Mucosa of rectum (tissue), 2 donors: ENCODE results near the gene VPS25.

ENCODE experiments used
- H3K27ac ChIP-seq, 2 donors: one replicate each; pipeline ENCODE4 v1.7.0; 2013; ENCODE audit warnings: inconsistent platforms in 2 of 2, low read depth in 2 of 2, low read length in 2 of 2
- H3K27me3 ChIP-seq, 2 donors: one replicate each; pipeline ENCODE4 v1.7.0; 2013; ENCODE audit warnings: low read length in 2 of 2; ENCODE audit not compliant: control insufficient read depth in 2 of 2, insufficient read depth in 2 of 2
- H3K36me3 ChIP-seq, 2 donors: one replicate each; pipeline ENCODE4 v1.7.0; 2013; ENCODE audit warnings: low read length in 2 of 2; ENCODE audit not compliant: control insufficient read depth in 2 of 2, insufficient read depth in 2 of 2
- H3K4me1 ChIP-seq, 2 donors: one replicate each; pipeline ENCODE4 v1.7.0; 2013; ENCODE audit warnings: low read length in 2 of 2, mild to moderate bottlenecking in 1 of 2; ENCODE audit not compliant: control insufficient read depth in 2 of 2, insufficient read depth in 2 of 2
- H3K4me3 ChIP-seq, 2 donors: one replicate each; pipeline ENCODE4 v1.7.0; 2013; ENCODE audit warnings: low read length in 2 of 2
- H3K9ac ChIP-seq, 2 donors: one replicate each; pipeline ENCODE4 v1.7.0; 2013; ENCODE audit warnings: low read length in 2 of 2, low read depth in 1 of 2, mild to moderate bottlenecking in 1 of 2
- H3K9me3 ChIP-seq, 2 donors: one replicate each; pipeline ENCODE4 v1.7.0; 2013; ENCODE audit warnings: low read length in 2 of 2; ENCODE audit not compliant: control insufficient read depth in 2 of 2
- donor health status: healthy.
- donor health status: Normal muscosa, but diverticular disease.

The VPS25 gene

DNA sequence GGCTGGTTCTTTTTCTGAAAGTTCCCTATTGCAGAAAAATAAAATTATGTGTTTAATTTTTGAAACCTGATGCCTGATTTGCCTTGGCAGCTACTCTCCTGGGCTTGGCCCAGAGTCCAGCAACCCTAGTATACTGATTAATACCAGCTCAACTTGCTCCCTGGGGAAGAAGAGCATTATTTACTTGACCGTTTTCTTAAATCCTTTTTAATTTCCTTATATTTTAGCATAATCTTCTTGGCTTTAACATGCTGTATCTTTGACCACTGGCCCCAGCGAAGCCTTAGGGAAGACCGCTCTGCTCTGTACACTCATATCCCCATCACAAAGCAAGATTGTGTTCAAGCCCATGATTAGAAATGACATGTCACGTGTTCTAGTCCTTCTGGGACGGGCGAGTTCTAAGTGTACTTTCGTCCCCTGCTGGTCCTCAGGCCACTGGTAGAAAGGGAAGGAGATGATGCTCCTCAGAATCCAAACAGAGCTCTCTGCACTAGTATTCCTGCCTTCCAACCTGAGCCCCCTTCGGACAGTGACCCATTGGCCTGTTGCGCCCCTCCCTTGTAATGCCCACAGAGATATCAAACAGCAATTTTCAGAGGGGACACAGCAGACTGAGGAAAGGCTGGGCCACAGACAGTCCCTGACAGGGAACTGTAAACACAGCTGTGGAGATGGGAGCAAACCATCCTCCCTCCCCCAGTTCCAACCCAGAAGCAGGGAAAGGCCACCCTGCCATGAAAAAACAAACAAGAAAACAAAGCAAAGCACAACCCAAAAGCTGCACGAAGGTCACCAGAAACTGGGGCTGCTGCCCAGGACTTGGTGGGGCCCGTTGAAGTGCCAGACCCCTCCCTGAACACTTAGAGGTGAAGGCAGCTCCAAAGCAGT, 24.1 kb upstream of the VPS25 start:
- Histone ChIP-seq H3K27ac (peak overlapping the region; percentile 49 to 60), H3K36me3 (no peaks in the 10 kb centered on the region), H3K9me3 (no peaks in the 10 kb centered on the region), H3K4me1 (peaks cover 2 to 7% of the 10 kb centered on the region in 2 donors), H3K27me3 (no peaks in the 10 kb centered on the region), H3K4me3 (no peak overlapping the region), H3K9ac (no peak overlapping the region)

DNA sequence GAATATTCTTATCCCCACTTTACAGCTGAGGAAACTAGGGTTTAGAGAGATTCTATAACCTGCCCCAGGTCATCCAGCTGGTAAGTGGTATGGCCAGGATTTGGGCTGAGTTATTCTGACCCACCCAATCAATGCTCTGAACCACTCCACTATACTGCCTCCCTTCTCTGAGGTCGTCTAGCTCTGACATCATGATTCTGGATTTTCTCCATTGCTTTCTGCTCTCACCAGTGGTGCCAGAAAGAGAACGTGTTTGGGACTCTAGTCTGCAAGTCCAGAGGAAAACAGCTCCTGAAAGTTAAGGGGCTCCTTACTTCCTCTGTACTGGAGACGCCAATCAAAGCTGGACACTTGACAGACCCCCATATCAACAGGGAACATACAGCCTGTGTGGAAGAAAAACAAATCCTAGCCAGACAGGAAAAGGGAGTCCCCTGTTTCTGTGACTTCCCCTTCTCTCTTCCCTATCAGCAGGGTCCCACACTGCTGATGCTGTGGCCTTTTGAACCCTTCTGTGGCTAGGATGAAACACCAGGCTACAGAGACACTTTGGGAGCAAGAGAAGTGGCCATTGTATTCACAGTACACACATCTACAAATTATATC, 22.4 kb upstream of the VPS25 start:
- Histone ChIP-seq H3K27ac (no peak overlapping the region), H3K9me3 (no peaks in the 10 kb centered on the region), H3K27me3 (no peaks in the 10 kb centered on the region), H3K4me3 (no peak overlapping the region), H3K36me3 (no peaks in the 10 kb centered on the region), H3K4me1 (peaks cover 2 to 4% of the 10 kb centered on the region in 2 donors), H3K9ac (no peak overlapping the region)

DNA sequence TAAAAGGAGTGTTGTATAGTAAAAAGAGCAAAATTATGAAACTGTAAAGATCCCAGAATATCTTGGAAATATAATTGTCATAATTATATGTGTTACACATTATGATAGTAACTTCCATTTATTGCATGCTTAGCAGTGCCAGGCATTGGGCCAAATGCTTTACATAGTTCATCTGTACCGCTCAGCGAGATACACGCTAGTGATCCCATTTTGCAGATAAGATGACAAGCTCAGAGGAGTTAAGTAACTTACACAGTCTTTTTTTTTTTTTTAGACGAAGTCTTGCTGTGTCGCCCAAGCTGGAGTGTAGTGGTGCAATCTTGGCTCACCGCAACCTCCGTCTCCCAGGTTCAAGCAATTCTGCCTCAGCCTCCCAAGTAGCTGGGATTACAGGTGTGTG, 21.6 kb upstream of the VPS25 start:
- H3K9ac ChIP-seq = no peak overlapping the region
- H3K9me3 ChIP-seq = no peaks in the 10 kb centered on the region
- H3K4me1 ChIP-seq = peaks cover 2 to 4% of the 10 kb centered on the region in 2 donors
- H3K27ac ChIP-seq = no peak overlapping the region
- H3K4me3 ChIP-seq = no peak overlapping the region
- no peaks in the 10 kb centered on the region for H3K27me3 ChIP-seq
- no peaks in the 10 kb centered on the region for H3K36me3 ChIP-seq

DNA sequence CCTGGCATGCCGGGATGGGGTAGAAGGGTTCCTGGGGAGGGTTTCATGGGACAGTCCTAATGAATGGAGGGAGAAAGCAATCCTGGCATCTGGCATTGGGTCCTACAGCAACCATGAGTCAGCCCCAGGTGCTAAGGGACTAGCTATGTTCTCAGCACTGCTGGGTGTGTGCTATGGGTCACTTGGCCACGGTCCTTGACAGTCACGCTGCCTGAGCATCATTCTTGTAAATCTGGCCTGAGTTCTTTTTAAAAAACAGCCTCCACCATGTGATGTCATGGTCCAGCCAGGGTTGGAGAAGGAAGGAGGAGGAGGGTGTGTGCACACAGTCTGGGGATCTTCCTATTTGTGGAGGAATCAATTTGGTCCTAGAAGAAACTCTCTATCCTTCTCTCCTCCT, 18.5 kb upstream of the VPS25 start:
- Histone ChIP-seq H3K27me3 (peaks cover 0 to 4% of the 10 kb centered on the region in 2 donors), H3K4me3 (no peak overlapping the region), H3K27ac (no peak overlapping the region), H3K9me3 (no peaks in the 10 kb centered on the region), H3K4me1 (peaks cover 0 to 2% of the 10 kb centered on the region in 2 donors), H3K36me3 (no peaks in the 10 kb centered on the region), H3K9ac (no peak overlapping the region)

DNA sequence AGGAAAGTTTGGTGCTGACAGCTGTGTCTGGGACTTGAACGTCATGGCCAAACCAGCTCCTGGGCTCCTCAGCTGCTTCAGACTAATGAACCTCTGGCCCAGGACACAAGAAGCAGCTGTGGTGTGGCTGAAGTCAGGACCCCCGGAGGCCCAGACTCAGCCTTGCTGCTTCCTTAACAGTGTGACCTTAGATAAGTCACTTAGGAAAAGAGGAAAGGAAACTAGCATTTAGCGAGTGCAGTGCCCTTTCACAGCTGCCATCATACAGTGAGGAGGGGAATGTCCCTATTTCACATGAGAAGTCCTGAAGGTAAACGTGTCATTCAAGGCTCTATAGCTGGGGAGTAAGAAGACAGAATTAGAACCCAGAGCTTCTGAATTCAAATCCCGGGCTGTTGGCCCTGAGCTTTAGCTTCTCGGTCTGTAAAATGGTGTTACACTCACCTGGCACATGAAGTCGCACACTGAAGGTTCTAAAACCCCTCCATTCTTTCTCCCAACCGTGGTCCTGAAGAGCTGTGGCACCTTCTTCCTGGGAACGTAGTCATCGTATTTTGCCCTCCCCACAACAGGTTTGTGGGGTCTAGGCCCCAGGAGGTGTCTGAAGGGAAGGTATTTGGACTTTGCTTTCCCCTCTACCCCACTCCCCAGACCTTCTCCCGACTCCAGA, 13.1 kb upstream of the VPS25 start:
- peak overlapping the region in 1 of 2 donors; percentile 31 for H3K4me3 ChIP-seq
- H3K9ac ChIP-seq = no peak overlapping the region
- H3K4me1 ChIP-seq = peaks cover 0 to 3% of the 10 kb centered on the region in 2 donors

DNA sequence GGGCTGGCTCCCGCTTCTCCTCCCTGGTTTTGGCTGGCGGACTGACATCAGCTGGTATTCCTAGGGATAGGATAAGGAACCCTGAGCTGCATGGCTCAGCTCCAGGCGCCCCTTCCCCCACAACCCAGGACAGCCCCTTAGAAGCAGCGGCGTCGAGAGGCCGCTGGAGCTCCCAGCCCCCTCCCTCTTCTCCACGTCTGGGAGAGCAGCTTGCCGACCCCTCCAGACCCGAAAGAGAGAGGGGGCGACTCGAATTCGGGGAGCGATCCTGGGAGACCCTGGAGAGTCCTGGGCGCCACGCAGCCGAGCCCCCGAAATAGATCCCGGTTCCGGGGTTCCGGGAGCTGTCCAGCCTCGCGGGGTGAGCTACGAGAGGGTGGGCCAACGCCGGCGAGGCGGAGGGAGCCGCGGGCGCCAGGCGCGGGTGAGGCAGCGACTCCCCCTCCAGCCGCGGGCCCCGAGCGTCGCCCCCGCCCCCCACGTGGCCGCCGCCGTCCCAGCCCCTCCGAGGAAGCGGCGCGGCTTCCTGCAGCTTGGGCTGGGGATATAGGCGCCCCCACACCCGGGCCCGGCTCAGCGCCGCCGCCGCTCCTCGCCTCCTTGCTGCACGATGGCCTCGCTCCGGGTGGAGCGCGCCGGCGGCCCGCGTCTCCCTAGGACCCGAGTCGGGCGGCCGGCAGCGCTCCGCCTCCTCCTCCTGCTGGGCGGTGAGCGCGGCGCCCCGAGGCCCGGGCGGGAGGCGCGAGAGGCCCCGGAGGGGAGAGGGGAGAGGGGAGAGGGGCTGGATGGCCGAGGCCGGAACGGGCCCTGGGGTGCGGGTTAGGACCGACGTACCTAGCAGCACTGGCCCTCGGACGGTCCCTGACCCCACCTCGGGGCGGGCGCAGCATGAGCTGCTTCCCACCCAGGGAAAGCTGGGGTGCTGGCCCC, 12.3 kb upstream of the VPS25 start, which contains the start of gene RAMP2:
Gene RAMP2, plus strand, starts transcription at position 576 of the 930 bp plus-strand sequence. Its CDS starts 35 bp downstream, at position 611.
- Histone ChIP-seq H3K27ac (peak within 1 kb of the TSS in 1 of 2 donors; percentile 13), H3K4me3 (peak within 1 kb of the TSS; percentile 29 to 41), H3K9ac (peak within 1 kb of the TSS; percentile 6 to 34), H3K9me3 (no peaks in the 10 kb centered on the region), H3K36me3 (no peaks in the 10 kb centered on the region), H3K4me1 (peaks cover 0 to 3% of the 10 kb centered on the region in 2 donors), H3K27me3 (peaks cover 7 to 13% of the 10 kb centered on the region in 2 donors)

More for the DNA sequence above, 13.1 kb upstream of the VPS25 start:
- peaks cover 7 to 13% of the 10 kb centered on the region in 2 donors for H3K27me3 ChIP-seq
- H3K27ac ChIP-seq = no peak overlapping the region
- no peaks in the 10 kb centered on the region for H3K36me3 ChIP-seq
- H3K9me3 ChIP-seq = no peaks in the 10 kb centered on the region

DNA sequence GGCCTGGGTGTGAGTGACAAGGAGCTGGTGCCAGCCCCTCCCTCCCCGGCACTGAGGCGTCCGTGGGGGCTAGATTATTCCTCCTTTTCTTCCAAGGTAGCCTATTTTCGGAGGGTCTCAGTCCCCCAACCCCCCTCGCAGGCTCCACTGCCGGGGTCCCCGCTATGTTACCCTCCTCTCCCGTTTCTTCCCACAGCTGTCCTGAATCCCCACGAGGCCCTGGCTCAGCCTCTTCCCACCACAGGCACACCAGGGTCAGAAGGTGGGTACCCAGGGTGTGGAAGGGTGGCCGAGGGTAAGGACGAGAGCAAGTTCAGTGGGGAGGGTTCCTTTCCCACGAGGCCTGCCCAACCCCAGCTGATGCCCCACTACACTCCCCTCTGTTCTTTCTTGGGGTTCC, 11.6 kb upstream of the VPS25 start:
- no peaks in the 10 kb centered on the region for H3K9me3 ChIP-seq
- peak overlapping the region; percentile 6 to 34 for H3K9ac ChIP-seq
- no peaks in the 10 kb centered on the region for H3K36me3 ChIP-seq
- H3K4me3 ChIP-seq = peak overlapping the region; percentile 29 to 41
- no peak overlapping the region for H3K27ac ChIP-seq
- peaks cover 7 to 13% of the 10 kb centered on the region in 2 donors for H3K27me3 ChIP-seq
- H3K4me1 ChIP-seq = peaks cover 0 to 3% of the 10 kb centered on the region in 2 donors

DNA sequence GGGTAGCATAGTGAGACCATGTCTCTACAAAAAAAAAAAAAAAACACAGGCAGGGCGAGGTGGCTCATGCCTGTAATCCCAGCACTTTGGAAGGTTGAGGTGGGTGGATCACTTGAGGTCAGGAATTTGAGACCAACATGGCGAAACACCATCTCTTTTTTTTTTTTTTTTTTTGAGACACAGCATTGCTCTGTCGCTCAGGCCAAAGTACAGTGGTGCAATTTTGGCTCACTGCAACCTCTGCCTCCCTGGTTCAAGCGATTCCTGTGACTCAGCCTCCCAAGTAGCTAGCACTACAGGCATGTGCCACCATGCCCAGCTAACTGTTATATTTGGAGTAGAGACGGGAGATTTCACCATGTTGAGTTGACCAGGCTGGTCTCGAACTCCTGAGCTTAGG, 7.1 kb upstream of the VPS25 start:
- no peaks in the 10 kb centered on the region for H3K9me3 ChIP-seq
- H3K4me1 ChIP-seq = peaks cover 0 to 3% of the 10 kb centered on the region in 2 donors
- H3K4me3 ChIP-seq = no peak overlapping the region
- no peaks in the 10 kb centered on the region for H3K36me3 ChIP-seq
- peaks cover 0 to 10% of the 10 kb centered on the region in 2 donors for H3K27me3 ChIP-seq
- no peak overlapping the region for H3K9ac ChIP-seq
- no peak overlapping the region for H3K27ac ChIP-seq

DNA sequence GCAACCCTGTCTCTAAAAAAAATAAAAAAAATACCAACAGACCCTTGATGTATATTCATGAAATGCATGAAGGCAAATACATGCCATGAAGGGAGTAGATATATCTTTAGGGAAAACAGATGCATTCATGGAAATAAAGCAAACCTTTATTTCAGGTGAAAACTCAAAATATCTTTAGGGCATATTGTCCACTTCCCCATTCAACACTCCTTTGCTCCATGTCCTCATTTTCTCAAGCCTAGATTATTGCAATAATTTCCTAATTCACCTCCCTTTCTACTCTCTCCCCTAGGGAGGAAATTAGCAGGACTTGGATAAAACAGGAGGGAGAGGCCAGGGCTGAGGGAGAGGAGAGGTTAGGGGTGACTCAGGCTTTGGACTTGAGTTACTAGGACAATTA, 5.7 kb upstream of the VPS25 start:
- Histone ChIP-seq H3K9ac (no peak overlapping the region), H3K4me1 (peaks cover 0 to 2% of the 10 kb centered on the region in 2 donors), H3K27me3 (no peaks in the 10 kb centered on the region), H3K4me3 (no peak overlapping the region), H3K9me3 (no peaks in the 10 kb centered on the region), H3K27ac (no peak overlapping the region), H3K36me3 (no peaks in the 10 kb centered on the region)
